CD14-positive monocyte (primary cell): ENCODE measurements around the gene CDCA4. TPM values are rescaled to one million over a fixed set of nuclear protein-coding genes. Genes with fewer than 3 reads are reported as not detected.

Experiments
- DNase-seq, 3 donors: peaks; one replicate each; pipeline ENCODE4 v3.0.0-alpha.2; 2011 to 2022
- H2AFZ ChIP-seq: 2 replicates; pipeline ENCODE4 v1.6.0; 2012; ENCODE audit warnings: mild to moderate bottlenecking, low read depth, low read length, inconsistent platforms; ENCODE audit not compliant: insufficient read depth, poor library complexity, severe bottlenecking
- H3K27ac ChIP-seq, 2 donors: 1 replicate in 1 of 2; 2 replicates in 1 of 2; pipeline ENCODE4 v1.5.1; 2012 to 2013; ENCODE audit warnings: low read length in 2 of 2, control low read depth in 1 of 2, inconsistent platforms in 1 of 2, low read depth in 1 of 2, mild to moderate bottlenecking in 1 of 2
- H3K27me3 ChIP-seq, 2 donors: one replicate each; pipeline versions ENCODE4 v1.6.0 to v1.6.1; 2011 to 2013; ENCODE audit warnings: low read length in 2 of 2; ENCODE audit not compliant: control insufficient read depth in 2 of 2, insufficient read depth in 2 of 2
- H3K36me3 ChIP-seq, 2 donors: replicated peaks in 1 of 2; 1 replicate in 1 of 2; 2 replicates in 1 of 2; pipeline versions ENCODE4 v1.5.1 to v1.6.1; 2012 to 2013; ENCODE audit warnings: low read length in 2 of 2, control low read depth in 1 of 2, inconsistent platforms in 1 of 2, mild to moderate bottlenecking in 1 of 2; ENCODE audit not compliant: insufficient read depth in 2 of 2, control insufficient read depth in 1 of 2
- H3K4me1 ChIP-seq, 2 donors: 1 replicate in 1 of 2; 2 replicates in 1 of 2; pipeline versions ENCODE4 v1.5.1 to v1.6.1; 2012 to 2013; ENCODE audit warnings: low read length in 2 of 2, control low read depth in 1 of 2, inconsistent platforms in 1 of 2, mild to moderate bottlenecking in 1 of 2, moderate library complexity in 1 of 2; ENCODE audit not compliant: insufficient read depth in 2 of 2, control insufficient read depth in 1 of 2
- H3K4me2 ChIP-seq: replicated peaks from 2 replicates; pipeline ENCODE3; 2012; ENCODE audit warnings: low read length, moderate library complexity, mild to moderate bottlenecking; ENCODE audit not compliant: poor library complexity, severe bottlenecking; ENCODE audit errors: extremely low read depth
- H3K4me3 ChIP-seq, 3 experiments: fragments of 200-600 bp in 1 of 3; sonication (generic) in 1 of 3; replicated peaks in 1 of 3; 1 replicate in 2 of 3; 2 replicates in 1 of 3; pipeline ENCODE4 v1.5.1; 2011 to 2013; ENCODE audit warnings: low read length in 3 of 3, mild to moderate bottlenecking in 3 of 3, control low read depth in 2 of 3, low read depth in 2 of 3, inconsistent platforms in 1 of 3, moderate library complexity in 1 of 3
- H3K79me2 ChIP-seq: 2 replicates; pipeline ENCODE4 v1.6.0; 2012; ENCODE audit warnings: mild to moderate bottlenecking, control low read depth, inconsistent platforms, low read length, moderate library complexity; ENCODE audit not compliant: insufficient read depth
- H3K9ac ChIP-seq: 2 replicates; pipeline ENCODE4 v1.6.0; 2017; ENCODE audit warnings: low read length, mild to moderate bottlenecking; ENCODE audit not compliant: insufficient read depth, poor library complexity, severe bottlenecking
- H3K9me3 ChIP-seq, 2 donors: replicated peaks in 1 of 2; 1 replicate in 1 of 2; 2 replicates in 1 of 2; pipeline versions ENCODE4 v1.5.1 to v1.6.1; 2012 to 2013; ENCODE audit warnings: low read length in 2 of 2, control low read depth in 1 of 2; ENCODE audit not compliant: control insufficient read depth in 1 of 2, insufficient read depth in 1 of 2
- H4K20me1 ChIP-seq: 2 replicates; pipeline ENCODE4 v1.6.0; 2012; ENCODE audit warnings: mild to moderate bottlenecking, low read length, control low read depth, moderate library complexity; ENCODE audit not compliant: insufficient read depth
- H3K27ac Mint-ChIP-seq, 7 donors: one replicate each; pipeline ENCODE4 v1.8.0; 2020; ENCODE audit warnings: mild to moderate bottlenecking in 7 of 7, mixed read lengths in 7 of 7, moderate library complexity in 6 of 7, inconsistent platforms in 2 of 7
- H3K27me3 Mint-ChIP-seq, 3 donors: one replicate each; pipeline ENCODE4 v1.8.0; 2021 to 2022; ENCODE audit warnings: low read depth in 3 of 3, mild to moderate bottlenecking in 3 of 3, mixed read lengths in 3 of 3, moderate library complexity in 3 of 3, inconsistent platforms in 1 of 3
- H3K36me3 Mint-ChIP-seq, 2 donors: one replicate each; pipeline ENCODE4 v1.8.0; 2020; ENCODE audit warnings: mixed read lengths in 2 of 2, inconsistent platforms in 1 of 2, mild to moderate bottlenecking in 1 of 2
- H3K4me1 Mint-ChIP-seq: one replicate; pipeline ENCODE4 v1.8.0; 2020; ENCODE audit warnings: mild to moderate bottlenecking, mixed read lengths
- H3K4me3 Mint-ChIP-seq, 2 donors: one replicate each; pipeline ENCODE4 v1.8.0; 2020; ENCODE audit warnings: mild to moderate bottlenecking in 2 of 2, mixed read lengths in 2 of 2, moderate library complexity in 1 of 2
- H3K9me3 Mint-ChIP-seq, 7 donors: one replicate each; pipeline ENCODE4 v1.8.0; 2020 to 2022; ENCODE audit warnings: mixed read lengths in 7 of 7, mild to moderate bottlenecking in 6 of 7, moderate library complexity in 6 of 7, inconsistent platforms in 2 of 7
- CTCF ChIP-seq: fragments of 200-600 bp; IDR thresholded peaks from one replicate; pipeline ENCODE4 v1.8.0; 2022; ENCODE audit warnings: antibody characterized with exemption, mild to moderate bottlenecking
- WGBS: methylation state at CpG from one replicate; pipeline ENCODE4 v1.1.5; 2013; ENCODE audit warnings: missing lambda C conversion rate; ENCODE audit not compliant: insufficient coverage; 5-methylcytosine and 5-hydroxymethylcytosine counted together
- intact Hi-C, 2 donors: fragments of 100-400 bp; cut with micrococcal nuclease; formaldehyde crosslinking; loops; one replicate each; pipeline versions ENCODE4 v1.15.0 to v1.15.1; 2023
- polyA plus RNA-seq, 3 donors: library from polyadenylated mRNA; depleted of rRNA in 1 of 3; unstranded in 2 of 3; stranded (reverse) in 1 of 3; fragments of 300-500 nt in 2 of 3; fragments of >200 nt in 1 of 3; fragmentation: Illumina TruSeq in 2 of 3; gene quantifications; 1 replicate in 2 of 3; 2 replicates in 1 of 3; pipeline ENCODE4 v1.2.3, GENCODE V29; 2012 to 2021

CDCA4 gene
- polyA plus RNA-seq, 3 donors: 8.6 to 12.0 (median 11.6) TPM

- no peaks in the 10 kb centered on the region for H3K27me3 ChIP-seq
- H3K27ac ChIP-seq: peak overlapping the region; percentile 99 to 100
- intact Hi-C loops: loop anchor here in 1 of 2 donors (10.0 kb wide), 1 partner anchor 423 kb away; the partner anchor contains the start of gene CRIP1
- Mint-ChIP-seq H3K27me3 (peaks cover 0 to 3% (median 0%) of the 10 kb centered on the region in 3 donors), H3K36me3 (peaks cover 21 to 38% of the 10 kb centered on the region in 2 donors), H3K4me1 (peaks cover 78% of the 10 kb centered on the region), H3K9me3 (peaks cover 0 to 4% (median 0%) of the 10 kb centered on the region in 7 donors), H3K27ac (peak overlapping the region; percentile 89 to 99 (median 92)), H3K4me3 (peak overlapping the region; percentile 77 to 85)
- TF ChIP-seq CTCF: no peak
- peaks cover 8 to 16% of the 10 kb centered on the region in 2 donors for H3K36me3 ChIP-seq
- peaks cover 55% of the 10 kb centered on the region for H4K20me1 ChIP-seq
- peak overlapping the region; percentile 33 to 87 (median 51) for H3K4me3 ChIP-seq
- no peak overlapping the region for H2AFZ ChIP-seq
- 0% methylated on average over 10 of the region's 13 CpGs for WGBS
- H3K9me3 ChIP-seq: no peaks in the 10 kb centered on the region
- peak overlapping the region; percentile 89 for H3K9ac ChIP-seq
- peak overlapping the region; percentile 89 for H3K4me2 ChIP-seq
- H3K79me2 ChIP-seq: peaks cover 100% of the 10 kb centered on the region
- peaks cover 83 to 84% of the 10 kb centered on the region in 2 donors for H3K4me1 ChIP-seq
- DNase-seq: peak; percentile 69 to 76 (median 70)
Observed at GRCh38 chr14:105061428-105062047, 40.7 kb upstream of the CDCA4 start.

GRCh38 chr14:105060751-105061427 lies 40.0 kb upstream of the CDCA4 start:
- intact Hi-C loops: loop anchor here in 1 of 2 donors (10.0 kb wide), 1 partner anchor 424 kb away; the partner anchor contains the start of gene CRIP1
- no peaks in the 10 kb centered on the region for H3K9me3 ChIP-seq
- Mint-ChIP-seq H3K27me3 (peaks cover 0 to 3% (median 0%) of the 10 kb centered on the region in 3 donors), H3K27ac (peak overlapping the region; percentile 89 to 99 (median 92)), H3K9me3 (peaks cover 0 to 4% (median 0%) of the 10 kb centered on the region in 7 donors), H3K4me1 (peaks cover 72% of the 10 kb centered on the region), H3K36me3 (peaks cover 28 to 45% of the 10 kb centered on the region in 2 donors), H3K4me3 (peak overlapping the region; percentile 77 to 85)
- peaks cover 15 to 23% of the 10 kb centered on the region in 2 donors for H3K36me3 ChIP-seq
- peak overlapping the region; percentile 33 to 87 (median 51) for H3K4me3 ChIP-seq
- H3K79me2 ChIP-seq: peaks cover 100% of the 10 kb centered on the region
- peak overlapping the region; percentile 89 for H3K4me2 ChIP-seq
- H3K27me3 ChIP-seq: no peaks in the 10 kb centered on the region
- peak; percentile 75 to 83 (median 79) for DNase-seq
- peaks cover 76 to 77% of the 10 kb centered on the region in 2 donors for H3K4me1 ChIP-seq
- H4K20me1 ChIP-seq: peaks cover 62% of the 10 kb centered on the region
- peak overlapping the region; percentile 0 for H2AFZ ChIP-seq
- TF ChIP-seq CTCF: no peak
- WGBS: 5% methylated on average over 30 of the region's 30 CpGs
- H3K9ac ChIP-seq: peak overlapping the region; percentile 89
- peak overlapping the region; percentile 99 to 100 for H3K27ac ChIP-seq
